ENCODE data around the gene PBLD.

The PBLD gene

DNA sequence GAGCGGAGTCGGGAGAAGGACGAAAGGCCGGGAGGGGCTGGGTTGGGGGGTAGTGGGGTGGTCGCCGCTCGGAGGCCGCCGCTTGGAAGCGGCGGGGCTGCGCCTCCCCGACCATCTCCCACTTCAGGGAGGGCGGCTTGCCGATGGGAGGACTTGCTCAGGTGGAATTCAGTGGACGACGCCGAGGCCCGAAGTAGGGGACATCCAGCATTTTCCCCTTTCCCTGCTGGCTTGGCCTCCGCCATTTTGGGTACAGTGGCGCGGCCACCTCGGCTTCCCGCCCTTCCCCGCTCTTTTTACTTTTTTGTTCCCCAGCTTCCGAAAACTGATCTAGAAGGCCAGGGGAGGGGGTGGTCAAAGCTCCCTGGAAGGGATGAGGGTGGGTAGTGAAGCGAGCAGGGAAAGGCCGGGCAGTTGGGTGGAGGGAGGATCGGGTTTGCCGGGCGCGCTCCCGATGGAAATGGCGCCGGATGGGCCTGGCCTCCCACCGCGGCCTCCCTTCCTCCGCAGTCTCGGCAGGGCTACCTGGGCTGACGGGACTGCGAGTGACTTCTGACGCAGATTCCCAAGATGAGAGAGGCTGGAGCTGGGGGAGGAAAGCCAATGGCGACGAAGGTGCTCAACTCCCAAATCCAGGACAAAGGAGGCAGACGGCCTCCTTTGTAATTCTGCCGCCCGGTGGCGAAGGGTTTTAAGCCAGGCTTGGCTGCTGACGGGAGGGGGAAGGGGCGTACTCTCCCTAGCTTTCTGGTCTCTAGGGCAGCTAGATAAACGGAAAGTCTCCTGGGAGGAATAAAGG is at the start of gene PBLD:
PBLD (minus strand) TSS at position 670 of the 799 bp plus-strand sequence. CDS start 26,084 bp downstream, outside the sequence.
- DNase-seq, result peak; percentile 44

DNA sequence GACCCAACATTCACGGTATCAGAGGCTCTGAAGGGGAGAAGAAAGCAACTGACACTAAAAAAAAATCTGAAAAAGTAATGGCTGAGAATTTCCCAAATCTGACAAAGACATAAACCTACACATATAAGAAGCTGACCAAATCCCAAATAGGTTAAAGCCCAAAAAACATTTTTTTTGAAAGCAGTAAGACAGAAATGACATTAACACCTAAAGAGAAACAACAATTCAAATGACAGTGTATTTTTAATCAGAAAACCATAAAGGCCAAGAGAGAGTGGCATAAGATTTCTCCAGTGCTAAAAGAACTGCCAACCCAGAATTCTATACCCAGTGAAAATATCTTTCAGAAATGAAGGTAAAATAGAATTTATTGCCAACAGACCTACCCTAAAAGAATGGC is 38.9 kb upstream of the PBLD start:
- DNase-seq, result no peak

DNA sequence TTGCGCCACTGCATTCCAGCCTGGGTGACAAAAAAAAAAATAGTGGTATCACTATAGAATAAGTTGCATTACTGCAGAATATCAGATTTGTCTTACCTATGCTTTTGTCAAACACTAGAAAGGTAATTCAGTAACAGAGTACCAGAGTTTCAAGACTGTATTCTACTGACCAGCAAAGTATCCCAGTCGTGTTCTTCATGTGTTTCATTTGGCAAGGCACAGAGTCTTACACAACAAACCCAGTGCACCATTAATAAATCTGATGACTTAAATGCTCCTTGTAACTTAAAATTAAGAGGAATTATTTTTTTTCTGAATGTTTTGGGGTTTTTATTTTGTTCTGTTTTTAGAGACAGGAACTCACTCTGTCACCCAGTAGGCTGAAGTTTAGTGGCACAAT is 34.4 kb upstream of the PBLD start:
- no peak for DNase-seq

DNA sequence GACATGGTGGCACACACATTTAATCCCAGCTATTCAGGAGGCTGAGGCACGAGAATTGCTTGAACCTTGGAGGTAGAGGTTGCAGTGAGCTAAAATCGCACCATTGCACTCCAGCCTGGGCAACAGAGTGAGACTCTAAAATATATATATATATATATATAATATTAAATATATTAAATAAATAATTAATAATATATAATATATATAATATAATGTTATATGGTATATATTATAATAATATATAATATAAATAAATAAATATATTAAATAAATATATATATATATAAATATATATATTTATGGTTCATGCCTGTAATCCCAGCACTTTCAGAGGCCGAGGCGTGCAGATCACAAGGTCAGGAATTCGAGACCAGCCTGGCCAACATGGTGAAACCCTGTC is 33.9 kb upstream of the PBLD start:
- DNase-seq, result no peak

DNA sequence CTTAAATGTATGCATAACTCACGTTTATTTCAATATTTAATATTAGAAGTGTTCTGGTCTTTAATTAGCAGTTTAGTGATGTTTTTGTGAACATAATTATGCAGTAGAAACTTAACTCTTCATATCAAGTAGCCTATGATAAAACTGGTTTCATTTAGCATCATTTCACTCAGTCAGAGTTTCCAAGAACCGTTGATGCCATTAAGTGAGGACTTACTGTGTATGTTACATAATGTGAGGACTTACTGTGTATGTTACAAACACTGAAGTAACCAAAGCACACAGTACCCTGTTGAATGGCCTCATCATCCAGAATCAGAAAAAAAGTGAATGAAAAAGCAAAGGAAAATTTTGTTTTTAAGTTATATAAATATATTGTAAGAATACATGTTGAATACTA is 32.9 kb upstream of the PBLD start:
- no peak for DNase-seq

DNA sequence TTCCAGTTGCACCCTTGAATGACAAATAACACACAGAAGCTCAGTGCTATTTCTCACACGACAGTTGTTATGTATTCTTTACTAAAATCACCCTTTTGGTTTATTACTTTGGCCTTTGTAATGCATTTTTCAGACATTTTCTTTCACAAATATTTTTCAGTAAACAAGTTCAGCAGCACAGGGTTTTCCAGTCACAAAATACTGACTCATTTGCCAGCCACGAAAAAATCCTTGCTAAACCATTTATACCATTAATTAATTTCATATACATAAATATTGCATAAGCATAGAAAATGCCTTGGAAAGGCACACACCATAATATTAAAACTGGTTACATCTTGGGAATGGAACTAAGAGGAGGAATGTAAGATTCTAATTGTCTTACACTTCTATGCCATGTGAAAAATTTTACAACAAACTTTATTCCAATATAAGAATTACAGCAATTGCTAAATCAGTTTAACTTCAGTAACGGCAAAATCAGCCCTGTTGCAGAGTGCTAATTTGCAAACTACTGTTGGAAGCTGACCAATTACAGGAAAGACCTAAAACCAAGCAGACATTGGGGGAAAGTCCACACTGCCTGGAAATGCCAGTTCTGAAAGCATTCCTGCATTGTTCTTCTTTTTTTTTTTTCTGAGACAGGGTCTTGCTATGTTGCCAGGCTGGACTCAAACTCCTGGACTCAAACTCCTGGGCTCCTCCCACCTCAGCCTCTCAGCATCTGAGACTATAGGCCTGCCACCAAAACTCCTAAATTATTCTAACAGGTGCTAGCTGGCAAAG is 31.6 kb upstream of the PBLD start:
- DNase-seq, result no peak

DNA sequence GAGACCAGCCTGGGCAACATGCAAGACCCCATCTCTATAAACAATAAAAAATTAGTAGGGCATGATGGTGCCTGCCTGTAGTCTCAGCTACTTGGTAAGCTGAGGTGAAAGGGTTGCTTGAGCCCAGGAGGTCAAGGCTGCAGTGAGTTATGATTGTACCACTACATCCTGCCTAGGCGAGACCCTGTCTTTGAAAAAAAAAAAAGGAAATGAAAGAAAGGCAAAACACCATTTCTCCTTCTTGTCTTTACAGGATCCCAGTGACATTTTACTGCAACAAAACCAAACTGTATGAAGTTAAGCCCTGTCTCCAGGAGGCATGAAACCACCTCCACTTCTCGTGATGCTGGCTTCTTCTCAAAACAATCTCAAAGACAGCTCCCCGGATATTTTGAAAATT is 29.9 kb upstream of the PBLD start:
- no peak for DNase-seq

DNA sequence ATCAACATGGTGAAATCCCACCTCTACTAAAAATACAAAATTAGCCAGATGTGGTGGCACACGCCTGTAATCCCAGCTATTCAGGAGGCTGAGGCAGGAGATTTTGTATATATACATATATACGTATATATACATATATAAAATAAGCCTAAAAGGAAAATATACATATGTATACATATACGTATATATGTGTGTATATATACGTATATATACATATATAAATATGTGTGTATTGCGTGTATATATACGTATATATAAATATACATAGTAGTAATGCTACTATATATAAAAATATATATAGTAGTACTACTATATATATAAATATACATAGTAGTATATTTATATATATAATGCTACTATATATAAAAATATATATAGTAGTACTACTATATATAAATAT is 26.5 kb upstream of the PBLD start:
- DNase-seq, result no peak

DNA sequence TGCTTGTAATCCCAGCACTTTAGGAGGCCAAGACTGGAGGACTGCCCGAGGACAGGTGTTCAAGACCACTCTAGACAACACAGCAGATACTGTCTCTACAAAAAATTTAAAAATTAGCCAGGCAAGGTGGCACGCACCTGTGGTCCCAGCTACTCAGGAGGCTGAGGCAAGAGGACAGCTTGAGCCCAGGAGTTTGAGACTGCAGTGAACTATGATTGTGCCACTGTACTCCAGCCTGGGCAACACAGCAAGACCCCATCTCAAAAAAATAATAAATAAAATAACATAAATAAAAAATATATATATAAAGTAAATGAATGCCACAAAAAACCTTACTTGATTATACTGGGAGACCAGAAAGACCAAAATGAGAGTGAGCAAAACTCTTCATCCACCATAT is 20.8 kb upstream of the PBLD start:
- no peak for DNase-seq

DNA sequence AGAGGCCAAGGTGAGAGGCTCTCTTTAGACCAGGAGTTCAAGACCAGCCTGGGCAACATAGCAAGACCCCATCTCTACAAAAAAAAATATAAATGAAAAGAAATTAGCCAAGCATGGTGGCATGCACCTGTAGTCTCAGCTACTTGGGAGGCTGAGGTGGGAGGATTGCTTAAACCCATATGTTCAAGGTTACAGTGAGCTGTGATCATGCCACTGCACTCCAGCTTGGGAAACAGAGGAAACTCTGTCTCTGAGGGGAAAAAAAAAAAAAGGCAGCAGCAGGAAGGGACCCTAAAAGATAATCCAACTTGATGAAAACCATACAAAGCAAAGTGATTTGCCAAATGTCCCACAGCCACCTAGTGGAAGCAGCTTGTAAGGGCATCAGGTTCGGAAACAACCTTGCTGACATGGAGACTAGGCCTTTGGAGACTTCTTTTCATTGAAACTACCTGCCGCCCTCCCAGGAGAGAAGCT is 15.6 kb upstream of the PBLD start:
- peak; percentile 20 for DNase-seq

DNA sequence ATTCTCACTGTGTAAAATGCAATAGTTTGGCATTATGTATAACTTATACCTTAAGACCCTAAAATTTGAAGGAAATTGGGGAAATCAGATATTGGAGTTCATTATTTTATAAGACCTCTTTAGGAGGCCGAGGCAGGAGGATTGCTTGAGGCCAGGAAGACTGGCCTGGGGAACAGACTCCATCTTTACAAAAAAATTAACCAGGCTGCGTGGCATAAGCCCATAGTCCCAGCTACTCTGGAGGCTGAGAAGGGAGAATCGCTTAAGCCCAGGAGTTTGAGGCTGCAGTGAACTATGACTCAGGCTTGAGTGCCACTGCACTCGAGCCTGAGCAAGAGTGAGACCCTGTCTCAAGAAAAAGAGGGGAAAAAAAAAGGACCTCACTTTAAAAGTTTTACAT is 14.0 kb upstream of the PBLD start:
- DNase-seq, result no peak

DNA sequence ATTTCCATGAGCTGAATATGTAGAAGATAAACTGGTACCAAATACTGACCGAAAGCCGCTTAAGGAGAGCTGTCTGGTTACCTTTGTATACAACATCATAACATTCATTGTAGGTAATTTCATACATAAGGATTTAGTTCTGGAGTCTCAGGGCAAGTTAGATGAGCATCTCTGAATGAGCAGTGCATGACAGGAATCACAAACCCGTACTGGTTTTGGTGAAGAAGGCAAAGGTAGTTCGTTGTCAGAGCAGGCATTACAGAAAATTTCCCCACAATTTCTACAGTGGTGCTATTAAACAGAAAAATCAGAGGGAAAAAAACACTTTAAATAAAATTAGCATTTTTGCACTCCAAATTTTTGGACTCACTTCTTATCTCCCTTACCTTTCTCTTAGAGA is 12.9 kb upstream of the PBLD start:
- no peak for DNase-seq

DNA sequence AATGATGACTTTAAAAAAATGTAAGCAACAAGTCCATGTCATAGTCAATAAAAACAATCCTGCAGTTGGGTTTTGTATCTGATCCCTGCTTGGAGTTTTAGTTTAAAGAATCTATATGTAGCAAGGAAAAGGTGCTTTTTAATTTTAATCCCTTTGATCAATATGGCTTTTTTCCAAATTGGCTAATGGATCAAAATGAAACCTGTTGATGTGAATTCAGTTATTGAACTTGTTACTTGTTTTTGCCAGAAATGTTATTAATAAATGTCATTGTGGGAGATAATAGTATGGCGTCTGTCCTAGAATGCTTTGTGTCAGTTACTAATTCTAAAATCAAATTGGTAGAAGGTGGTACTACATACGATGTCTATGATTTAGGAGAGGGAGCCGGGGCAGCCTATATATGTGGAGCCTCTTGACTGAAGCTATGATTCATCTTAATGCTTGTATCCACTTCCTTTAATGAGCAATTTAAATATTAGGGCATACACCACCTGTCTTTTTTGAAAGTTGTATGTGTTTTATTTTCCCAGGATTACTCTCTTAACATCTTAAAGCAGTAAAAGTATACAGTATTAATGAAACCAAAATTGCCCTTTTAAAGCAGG is 10.3 kb upstream of the PBLD start:
- no peak for DNase-seq

DNA sequence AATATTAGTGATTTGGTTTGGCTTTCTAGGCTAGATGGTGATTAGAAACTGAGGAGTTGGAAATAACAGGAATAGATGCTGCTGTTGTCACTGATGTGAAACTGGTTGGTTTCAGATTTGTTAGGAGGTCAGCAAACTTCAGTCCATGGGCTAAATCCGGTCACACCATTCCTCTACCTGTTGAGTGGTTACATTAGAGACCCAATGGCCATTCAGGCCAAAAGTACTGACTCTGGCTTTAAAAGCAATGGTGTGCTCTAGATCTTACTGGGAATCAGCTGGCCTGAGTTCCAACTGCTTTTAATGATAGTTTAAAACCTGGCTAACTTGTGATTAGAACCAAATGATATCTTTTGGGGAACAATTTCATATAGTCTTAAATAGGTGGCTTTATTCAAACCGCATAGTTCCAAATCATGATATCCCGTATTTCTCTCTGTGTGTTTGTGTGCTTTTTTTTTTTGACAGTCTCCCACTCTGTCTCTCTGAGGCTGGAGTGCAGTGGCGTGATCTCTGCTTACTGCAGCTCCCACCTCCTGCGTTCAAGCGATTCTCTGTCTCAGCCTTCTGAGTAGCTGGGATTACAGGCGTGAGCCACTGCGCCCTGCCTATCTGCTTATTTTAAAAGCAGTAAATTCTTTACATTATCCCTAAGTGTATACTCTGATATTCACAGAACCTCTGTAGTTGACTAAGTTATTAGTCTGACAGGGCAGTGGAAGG is 7.8 kb upstream of the PBLD start:
- DNase-seq, result no peak

DNA sequence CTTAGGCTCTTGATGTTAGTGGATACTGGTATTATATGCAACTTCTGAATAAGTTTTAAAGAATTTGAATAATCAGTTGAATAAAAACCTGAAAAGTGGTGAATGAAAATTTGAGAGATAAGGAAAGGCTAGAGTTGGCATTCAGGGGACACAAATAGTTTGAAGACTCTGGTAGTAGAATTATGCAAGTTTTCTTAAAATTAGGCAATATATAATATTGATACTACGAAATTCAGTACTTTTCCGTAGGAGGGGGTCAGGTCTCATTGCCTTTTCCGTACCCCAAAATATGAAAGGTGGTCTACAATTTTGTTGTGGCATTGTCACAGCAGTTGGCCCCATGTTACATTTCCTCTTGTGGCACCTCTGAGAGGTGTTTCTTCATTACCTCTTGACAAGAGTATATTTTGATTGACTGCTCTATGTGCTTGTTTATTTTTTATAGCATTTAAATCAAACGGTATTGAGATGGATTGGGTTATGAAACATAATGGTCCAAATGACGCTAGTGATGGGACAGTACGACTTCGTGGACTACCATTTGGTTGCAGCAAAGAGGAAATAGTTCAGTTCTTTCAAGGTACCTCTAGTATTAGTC is 4.1 kb upstream of the PBLD start:
- no peak for DNase-seq

DNA sequence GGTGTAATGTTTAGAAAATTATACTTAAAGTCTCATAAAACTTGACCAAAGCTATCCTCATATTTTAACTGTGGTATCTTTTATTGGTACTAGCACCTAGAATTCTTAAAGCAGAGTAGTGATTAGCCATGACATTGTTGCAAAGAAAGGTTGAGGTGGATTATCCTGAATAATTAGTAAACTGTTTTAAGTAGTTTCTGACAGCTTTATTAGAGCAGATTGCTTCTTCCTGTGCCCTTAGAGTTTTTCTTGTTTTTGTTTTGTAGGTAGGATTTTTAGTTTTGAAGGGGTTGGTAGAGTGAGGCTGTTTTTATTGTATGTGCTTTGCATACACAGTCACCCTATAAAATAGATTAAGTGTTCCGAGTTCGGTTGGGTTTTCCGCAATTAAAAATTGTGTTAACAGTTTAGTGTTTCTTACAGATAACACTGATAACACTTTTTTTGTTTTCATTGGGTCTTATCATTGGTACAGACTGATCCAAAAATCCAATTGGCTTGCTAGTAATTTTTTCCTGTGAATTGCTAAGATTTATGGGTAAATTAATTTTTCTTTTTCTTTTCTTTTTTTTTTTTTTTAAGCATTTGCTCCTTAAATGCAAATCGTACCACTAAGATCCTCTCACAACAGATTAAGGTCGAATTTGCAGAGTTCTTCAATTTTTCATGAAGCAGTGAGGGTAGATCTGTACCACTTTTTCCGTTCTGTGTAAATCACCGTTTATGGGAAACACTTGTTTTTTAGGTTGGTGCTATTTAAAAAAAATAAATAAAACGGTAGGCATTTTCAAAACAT is 2.1 kb upstream of the PBLD start:
- no peak for DNase-seq

DNA sequence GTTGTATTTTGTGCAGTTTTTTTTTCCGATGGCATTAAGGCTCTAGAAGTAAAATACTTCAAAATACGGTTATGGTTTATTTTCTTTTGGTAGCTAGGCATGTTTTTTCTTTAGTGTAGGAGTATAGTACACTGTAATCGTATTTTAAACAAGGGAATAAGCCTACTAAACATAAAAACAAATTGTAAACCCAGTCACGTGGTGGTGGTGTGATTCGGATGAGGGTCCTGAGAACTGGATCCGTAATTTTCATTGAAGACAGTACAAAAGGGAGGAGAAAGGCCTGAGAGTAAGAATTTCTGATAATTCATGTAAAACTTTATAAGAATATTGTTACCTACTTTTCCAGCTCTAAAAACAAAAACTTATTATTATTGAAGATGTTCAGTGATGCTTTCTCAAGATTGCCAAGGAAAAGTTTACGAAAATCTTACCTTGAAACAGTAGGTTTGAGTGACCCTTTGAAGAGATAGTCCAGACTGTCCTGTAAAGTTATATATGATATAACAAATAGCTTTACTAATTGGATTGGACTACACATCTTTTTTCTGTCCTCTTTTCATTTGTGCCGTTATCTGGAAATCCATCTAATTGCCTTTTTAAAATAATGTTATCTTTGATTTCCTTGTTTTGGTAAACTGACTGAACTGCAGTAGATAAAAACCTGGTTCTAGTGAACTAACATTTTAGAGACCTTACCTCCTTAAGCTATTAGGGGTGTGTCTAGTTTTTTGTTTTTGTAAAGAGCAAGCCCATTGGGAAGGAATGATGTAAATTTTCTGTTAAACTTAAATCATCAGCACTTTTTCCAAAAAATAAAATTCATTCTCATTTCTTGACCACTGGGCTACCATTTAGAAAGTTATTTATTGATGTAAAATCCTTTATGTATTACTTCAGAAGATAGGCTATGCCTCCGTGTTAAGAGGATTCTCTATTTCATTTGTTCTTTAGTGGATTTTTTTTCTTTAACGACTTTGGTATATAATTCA is 1.0 kb upstream of the PBLD start:
- DNase-seq, result no peak

DNA sequence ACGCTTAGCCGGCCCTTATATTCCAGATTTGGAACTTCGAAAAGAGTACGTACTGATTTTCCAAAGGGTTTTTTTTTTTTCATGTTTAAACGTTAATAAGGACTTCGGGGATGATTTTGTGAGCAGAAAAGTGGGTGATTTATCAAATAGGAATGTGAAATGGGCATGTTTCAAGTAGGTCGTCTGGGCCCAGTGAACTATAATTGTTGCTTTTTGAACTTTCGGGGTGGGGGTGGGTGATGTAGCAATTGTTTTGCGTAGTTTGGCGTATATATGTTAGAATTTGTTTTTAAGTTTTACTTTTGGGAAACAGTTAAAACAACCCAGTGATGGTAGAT is 299 bp upstream of the PBLD start:
- no peak for DNase-seq

DNA sequence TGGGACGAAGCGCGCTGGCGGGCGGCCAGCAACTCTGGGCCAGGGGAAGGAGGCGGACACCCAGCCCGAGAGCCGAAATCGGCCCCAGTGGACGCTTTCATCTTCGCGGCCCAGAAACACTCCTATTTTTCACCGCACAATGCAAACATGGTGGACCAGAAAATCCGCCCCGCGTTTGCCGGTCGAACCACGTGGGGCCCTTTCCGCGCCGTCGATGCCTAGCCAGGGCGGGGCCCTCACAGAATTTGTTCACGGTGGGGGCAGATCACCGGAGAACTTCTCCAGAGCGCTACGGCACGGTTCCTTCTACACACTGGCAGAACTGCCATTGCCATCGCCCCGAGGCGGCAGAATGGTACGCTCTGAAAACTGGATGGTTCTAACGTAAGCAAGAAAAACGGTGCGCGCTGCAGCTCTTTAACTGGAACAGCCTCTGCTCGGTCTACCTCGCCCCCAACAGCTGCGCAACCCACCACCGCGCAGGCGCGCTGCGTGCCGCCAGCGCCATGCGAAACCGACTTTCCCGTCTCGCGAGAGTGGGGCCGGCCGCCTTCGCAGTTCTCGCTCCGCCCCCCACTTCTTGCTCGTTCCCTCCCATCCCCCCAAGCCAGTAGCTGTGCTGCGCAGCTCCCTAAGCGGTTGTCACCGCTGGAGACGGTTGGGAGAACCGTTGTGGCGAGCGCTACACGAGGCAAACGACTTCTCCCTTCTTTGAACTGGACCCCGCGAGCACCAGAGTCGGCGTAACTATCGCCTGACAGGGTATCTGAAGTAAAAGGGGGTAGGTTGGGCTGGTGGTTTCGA is 1.1 kb downstream of the PBLD start, which contains the start of gene HNRNPH3:
HNRNPH3 (plus strand) TSS at position 610 of the 804 bp plus-strand sequence. CDS start 5,158 bp downstream, outside the sequence.
- DNase-seq, result peak; percentile 99

All from activated CD4-positive, alpha-beta T cell treated with anti-CD3 and anti-CD28 coated beads for 1 hour (primary cell).